ELF-1 (cell line): Measurements from ENCODE around the gene BCL2L2.
A peak's percentile ranks its signal among the peaks of the same experiment; 100 is the strongest.

ENCODE experiments used
- DNase-seq: peaks from one replicate; pipeline ENCODE4 v3.0.0-alpha.2; 2016; ENCODE audit warnings: low read depth, low spot score

Gene BCL2L2

DNA sequence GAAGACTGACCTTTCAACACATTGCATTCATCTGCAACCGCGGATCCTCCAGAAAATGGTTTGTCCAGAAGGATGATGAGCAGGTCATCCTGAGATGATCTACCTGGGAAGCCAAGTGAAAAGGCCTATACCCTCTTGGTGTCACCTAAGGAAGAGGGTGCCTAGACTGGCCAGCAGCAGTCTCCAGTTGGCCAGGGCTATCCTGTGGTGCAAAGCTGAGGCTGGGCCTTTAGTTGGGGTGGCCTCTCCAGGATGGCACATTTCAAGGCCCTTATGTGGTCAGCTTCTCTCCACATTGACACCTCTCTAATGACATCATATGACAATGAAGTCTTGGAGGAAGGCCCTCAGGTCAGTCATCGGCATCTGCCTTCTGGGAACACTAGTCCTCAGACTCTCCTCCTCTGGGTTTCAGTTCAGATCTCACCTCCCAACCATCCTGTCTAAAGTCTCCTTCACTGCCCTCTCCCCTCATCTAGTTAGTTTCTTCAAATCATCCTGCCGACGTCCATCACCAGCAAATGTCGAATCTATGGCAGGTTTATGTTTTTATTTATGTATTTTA is 49.3 kb downstream of the BCL2L2 start:
- no peak for DNase-seq

DNA sequence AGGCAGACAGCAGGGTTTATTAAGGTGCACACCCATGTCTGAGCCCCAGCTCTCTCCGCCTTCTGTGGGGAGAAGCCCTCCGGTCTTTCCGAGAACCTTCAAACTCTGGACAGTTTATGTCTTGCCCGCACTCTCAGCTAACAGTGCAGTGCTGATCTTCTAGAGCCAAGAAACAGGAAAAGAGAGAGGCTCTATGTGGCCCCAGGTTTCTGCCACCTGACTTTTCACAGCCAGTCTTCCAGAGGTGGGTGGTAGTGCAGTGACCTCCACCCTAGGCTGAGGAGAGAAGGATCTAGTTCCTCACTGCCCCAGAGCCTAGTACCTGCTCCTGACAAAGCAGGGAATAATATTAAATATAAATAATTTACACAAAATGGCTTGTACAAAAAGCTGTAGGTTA is 50.0 kb downstream of the BCL2L2 start:
- DNase-seq: no peak

DNA sequence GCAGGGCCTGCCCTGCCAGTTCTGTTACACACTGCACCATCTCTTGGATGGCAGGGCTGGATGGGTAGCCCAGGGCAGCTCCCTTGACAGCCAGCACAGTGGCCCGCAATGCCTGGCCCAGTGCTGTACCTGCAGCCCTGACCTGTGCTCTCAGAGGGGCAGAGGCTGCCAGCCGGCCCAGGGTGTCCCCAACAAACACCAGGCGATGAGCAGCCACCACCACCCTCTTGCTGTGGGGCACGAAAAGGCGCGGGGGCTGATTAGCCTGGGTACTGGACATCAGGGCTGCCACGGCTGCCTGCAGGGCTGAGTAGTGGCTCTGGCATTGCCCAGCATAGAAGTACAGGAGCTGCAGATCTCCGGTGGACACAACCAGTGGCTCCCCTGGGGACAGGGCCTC is 50.6 kb downstream of the BCL2L2 start:
- no peak for DNase-seq

- no peak for DNase-seq
Measured at GRCh38 chr14:23358042-23358441, 51.4 kb downstream of the BCL2L2 start.

DNA sequence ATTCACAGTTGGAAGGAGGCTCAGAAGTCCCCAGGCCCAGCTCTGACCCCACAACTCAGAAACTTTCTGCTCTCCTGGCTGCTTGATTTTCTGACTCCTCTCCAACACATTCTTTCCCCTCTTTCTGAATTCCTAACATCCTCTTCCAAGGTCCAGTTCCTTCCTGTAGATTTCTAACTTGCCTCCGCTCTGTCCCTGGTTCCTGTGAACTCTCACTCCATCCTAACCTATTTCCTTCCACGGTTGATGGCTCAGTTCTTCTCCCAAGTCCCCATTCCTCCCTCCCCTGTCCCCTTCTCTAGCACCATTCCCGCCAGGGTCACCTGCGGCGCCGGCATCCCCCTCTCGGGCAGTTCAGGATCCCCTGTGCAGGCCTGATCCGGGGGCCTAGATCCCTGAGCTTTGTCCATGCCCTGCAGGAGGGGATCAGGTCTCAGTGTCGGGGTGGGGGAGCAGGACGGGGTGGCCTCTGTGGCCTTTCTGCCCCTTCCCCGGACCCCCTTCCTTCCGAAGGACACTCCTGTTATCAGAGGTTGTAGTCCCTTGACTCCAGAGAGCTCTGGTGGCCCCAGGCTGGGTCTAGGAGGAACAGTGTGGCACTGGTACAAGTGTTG is 52.0 kb downstream of the BCL2L2 start:
- no peak for DNase-seq

DNA sequence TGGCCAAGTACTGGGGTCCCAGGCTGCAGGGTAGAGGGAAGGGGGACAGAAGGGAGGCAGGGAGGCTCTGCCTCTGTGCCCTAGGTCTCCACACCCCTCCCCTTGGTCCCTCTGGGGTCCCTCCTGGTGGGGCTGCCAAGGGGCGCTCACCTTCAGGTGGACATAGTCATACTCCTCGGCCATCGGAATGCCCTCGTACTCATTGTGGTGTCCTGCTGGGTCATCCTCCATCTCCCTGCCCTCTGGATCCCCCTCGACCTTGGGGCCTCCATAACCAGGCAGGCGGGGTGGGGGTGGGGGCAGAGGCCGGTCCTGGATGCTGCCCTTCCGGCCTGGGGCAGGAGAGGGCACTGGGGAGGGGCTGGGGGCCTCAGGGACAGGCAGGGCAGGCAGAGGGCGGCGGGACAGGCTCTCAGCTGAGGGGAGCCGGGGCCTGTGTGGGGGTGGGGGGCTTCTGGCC is 52.6 kb downstream of the BCL2L2 start:
- no peak for DNase-seq

DNA sequence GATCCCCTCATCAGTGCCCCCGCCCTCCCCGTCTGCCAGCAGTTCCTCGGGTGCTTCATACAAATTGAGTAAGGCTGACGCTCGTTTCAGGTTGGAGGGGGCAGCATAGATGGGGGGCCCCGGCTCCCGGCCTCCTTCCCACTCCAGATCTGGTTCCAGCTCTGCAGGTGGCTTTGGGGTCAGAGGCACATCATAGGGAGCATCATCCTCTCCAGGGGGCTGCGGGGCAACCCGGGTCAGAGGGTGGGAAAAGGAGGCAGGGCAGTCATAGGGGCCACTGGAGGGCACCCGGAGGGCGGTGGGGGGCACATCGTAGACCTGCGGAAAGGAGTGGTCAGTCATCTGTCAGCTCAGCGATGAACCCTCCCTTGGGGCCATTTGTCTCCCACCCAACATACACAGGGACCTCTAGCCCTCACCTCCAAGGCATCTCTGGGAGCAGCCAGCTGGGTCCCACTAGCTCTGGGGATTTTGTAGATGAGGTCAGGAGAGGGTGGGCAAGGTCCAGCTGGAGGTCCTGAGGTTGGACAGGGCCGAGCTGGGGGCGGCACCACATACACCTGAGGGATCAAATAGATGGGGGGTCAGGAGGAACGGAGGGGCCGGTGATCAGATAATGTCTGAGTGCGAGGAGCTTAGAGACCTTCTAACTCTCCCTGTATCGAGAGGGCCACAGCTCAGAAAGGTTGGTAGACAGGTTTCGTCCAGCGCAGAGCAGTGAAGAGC is 53.3 kb downstream of the BCL2L2 start:
- DNase-seq: no peak

- peak; percentile 22 for DNase-seq
Measured at GRCh38 chr14:23360496-23360895, 53.9 kb downstream of the BCL2L2 start.

DNA sequence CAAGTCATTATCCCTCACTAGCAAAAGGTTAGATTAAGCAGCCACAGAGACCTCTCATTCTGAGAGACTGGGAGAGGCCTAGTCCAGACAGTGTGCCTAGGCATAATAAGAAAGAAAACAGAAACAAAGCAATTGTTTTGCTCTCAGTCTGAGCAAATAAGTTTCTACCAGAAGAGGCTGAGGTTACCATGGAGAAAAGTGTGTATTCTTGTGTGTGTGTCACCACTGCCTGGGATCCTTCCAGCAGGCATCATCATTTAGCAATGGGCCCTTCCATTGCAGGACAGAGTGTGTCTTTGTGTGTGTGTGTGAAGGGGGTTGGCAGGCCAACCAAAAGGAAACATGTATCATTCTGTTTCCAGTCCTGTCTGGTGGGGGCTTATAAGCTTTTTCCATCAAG is 54.7 kb downstream of the BCL2L2 start:
- no peak for DNase-seq
